Measurements from ENCODE around the gene ATP6V0C.

Gene ATP6V0C

DNA sequence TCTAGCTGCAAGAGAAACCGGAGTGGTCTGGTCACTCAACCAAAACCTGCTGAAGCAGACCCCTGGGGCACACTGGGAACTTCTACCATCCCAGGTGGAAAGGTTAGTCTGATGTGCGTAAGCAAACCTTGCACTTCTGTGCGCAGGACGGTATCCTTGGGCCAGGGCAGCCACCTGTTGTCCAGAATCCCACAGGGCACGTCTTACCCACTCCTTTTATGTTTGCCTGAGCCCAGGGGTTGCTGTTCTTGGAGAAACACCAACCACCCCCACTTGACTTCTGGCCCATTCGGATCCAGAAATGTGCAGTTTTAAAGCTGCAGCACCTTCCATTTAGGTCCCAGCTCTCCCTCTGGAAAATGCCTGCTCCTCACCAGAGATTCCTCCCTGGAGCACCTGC, 20.1 kb upstream of the ATP6V0C start:
- no peak for DNase-seq

DNA sequence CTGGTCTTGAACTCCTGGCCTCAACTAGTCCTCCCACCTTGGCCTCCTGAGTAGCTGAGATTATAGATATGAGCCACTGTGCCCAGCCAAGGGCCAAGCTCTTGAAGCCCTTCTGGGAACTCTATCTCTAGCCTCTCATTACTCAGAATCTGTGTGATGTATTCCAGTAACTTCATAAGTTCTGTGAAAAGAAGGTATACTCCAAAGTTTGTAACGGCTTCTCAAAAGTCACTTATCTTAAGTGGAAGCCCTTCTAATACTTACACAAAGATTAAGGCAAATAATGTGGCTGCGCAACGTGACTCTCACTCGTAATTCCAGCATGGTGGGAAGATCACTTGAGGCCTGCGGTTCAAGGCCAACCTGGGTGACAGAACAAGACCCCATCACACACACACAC, 19.1 kb upstream of the ATP6V0C start:
- no peak for DNase-seq

DNA sequence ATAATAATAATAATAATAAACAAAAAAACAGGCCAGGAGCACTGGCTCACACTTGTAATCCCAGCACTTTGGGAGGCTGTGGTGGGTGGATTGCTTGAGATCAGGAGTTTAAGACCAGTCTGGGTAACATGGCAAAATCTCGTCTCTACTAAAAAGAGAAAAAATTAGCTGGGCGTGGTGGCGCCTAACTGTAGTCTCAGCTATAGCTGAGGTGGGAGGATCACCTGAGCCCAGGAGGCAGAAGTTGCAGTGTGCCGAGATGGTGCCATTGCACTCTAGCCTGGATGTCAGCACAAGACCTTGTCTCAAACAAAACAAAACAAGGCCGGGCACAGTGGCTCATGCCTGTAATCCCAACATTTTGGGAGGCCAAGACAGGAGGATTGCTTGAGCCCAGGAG, 18.7 kb upstream of the ATP6V0C start:
- DNase-seq = no peak

DNA sequence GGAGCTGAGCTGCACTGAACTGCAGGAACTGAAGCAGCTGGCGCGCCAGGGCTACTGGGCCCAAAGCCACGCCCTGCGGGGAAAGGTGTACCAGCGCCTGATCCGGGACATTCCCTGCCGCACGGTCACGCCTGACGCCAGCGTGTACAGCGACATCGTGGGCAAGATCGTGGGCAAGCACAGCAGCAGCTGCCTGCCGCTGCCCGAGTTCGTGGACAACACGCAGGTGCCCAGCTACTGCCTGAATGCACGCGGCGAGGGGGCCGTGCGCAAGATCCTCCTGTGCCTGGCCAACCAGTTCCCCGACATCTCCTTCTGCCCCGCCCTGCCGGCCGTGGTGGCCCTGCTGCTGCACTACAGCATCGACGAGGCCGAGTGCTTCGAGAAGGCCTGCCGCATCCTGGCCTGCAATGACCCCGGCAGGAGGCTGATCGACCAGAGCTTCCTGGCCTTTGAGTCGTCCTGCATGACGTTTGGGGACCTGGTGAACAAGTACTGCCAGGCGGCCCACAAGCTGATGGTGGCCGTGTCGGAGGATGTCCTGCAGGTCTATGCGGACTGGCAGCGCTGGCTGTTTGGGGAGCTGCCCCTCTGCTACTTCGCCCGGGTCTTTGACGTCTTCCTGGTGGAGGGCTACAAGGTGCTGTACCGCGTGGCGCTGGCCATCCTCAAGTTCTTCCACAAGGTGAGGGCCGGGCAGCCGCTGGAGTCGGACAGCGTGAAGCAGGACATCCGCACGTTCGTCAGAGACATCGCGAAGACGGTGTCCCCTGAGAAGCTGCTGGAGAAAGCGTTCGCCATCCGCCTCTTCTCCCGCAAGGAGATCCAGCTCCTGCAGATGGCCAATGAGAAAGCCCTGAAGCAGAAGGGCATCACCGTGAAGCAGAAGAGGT, 17.3 kb upstream of the ATP6V0C start:
- DNase-seq = no peak

DNA sequence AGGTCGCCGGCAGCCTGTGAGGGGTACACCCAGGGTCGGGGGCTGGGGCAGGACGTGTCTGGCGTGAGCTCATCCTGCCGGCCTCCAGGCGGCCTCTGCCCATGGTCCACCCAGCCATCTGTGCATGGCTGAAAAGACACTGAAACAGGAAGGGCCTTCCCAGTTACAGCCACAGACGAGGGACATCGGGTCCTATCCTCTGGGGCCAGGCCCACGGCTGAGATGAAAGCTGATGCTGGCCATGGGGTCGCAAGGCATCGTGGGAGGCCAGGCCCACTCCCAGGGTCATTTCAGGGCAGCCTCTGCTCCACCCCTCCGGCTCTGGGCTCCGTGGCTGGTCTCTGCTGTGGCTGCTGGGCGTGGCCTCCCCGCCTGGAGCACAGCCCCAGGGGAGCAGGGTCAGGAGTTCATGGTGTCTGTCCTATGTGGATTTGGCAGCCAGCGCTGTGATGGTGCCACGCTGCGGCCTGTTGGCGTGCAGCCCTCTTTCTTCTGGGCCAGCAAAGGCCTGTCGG, 16.6 kb upstream of the ATP6V0C start:
- no peak for DNase-seq

DNA sequence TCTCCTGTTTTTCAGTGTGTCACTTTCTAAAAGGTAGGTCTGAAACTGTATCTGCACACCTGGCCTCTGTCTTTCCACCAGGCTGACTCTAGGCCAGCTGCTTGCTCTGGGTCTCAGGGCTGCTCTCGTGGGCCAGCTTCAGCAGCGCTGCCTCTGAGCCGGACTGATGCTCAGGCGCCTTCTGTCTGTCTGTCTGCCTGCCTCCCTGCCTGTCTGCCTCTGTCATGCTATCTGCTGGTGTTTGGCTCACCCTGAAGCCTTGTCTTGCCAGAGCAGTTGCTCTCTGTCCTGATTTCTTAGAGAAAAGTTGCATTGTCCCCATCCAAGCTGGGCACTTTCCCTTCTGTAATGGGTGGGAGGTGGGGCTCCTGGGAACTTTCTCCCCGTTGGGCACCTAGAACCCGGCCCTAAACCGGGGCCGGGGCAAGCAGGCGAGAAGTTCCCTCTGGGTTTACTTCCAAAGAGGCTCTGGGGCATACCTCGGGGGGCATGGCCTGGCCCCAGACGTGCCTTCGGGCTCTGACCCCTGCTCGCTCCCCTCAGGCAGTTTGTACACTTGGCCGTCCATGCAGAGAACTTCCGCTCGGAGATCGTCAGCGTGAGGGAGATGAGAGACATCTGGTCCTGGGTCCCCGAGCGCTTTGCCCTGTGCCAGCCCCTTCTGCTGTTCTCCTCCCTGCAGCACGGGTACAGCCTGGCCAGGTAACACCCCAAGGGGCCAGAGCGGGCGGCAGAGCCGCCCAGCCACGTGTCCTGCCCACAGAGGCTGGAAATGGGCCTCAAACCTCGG, 15.9 kb upstream of the ATP6V0C start:
- DNase-seq = no peak

DNA sequence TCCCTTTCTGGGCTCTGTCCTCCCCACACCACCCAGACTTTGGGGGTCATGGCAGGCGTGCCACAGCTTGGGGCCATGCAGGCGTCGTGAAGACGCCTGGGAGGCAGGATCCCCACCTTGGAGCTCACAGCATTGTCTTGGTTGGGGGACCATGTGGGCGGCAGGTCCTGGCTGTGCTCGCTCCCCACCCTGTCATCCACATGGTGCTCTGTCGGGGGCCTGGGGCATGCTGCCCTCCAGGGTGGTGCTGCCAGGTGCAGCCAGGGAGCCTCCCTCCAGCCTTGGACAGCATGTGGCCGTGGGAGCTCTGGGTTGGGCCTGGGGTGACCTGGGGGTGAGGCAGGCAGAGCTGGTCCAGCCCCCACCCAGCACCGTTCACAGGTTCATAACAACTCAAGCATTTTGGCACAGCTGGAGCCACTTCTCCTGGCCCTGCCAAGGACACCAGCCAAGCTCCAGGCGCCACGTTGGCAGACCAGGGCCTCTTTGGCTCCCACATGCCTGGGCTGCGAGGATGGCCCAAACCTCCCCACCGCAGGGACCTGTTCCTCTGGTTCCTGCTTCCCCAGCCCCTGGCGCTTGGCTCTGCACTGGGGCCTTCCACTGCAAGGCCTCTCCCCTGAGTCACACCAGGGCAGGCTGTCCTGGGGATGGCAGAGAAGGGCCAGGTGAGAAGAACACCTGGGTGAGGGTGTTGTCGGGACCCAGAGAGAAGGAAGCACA, 15.1 kb upstream of the ATP6V0C start:
- DNase-seq = no peak

DNA sequence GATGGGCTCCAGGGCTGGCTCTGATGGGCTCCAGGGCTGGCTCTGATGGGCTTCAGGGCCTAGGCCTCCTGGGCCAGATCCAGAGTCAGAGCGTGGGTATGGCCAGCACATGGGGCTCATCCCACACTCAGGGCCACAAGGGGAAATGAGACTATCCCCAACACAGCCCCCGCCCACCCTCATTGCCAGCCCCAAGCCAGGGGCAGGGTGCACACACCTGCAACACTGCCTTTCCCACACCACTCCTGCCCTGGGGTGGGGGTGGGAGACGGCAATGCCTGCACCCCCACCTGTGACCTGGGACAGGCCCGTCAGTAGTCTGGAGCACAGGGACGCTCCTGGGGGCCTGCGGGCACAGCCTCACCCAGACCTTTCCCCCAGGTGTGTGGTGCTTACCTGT, 14.3 kb upstream of the ATP6V0C start:
- DNase-seq = no peak

DNA sequence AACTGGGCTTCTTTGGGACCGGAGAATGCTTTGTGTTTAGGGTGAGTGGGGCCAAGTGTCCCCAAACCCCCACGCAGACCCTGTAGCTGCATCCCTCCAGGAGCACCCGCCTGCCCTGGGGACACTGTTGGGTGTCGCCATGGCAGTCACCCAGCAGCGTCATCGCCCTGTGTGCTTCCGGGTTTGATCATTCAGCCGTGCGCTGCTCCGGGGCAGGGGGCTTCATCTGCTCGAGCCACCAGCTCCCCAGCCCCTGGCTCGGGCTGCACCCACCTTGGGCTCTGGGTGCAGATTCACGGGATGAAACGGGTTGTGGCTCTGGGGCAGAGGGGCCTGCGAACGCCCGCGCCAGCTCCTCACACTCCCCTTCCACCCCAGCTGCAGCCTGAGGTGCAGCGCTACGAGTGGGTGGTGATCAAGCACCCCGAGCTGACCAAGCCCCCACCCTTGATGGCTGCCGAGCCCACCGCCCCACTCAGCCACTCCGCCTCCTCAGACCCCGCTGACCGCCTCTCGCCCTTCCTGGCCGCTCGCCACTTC, 13.8 kb upstream of the ATP6V0C start:
- DNase-seq = no peak

DNA sequence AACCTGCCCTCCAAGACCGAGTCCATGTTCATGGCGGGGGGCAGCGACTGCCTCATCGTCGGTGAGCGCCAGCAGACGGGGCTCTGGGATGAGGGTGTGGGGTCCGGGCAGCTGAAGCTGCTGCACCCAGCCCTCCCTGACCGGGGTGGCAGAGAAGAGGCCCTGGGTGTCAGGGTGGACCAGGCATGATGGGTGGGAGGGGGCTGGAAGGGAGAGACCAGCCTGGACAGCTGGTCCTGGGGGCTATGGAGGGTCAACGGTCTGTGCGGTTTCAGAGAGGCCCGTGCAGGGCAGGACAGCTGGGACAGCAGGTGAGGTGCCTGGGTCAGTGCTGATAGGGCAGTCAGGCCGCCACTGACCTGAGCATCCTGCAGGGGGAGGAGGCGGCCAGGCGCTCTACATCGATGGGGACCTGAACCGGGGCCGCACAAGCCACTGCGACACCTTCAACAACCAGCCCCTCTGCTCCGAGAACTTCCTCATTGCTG, 13.3 kb upstream of the ATP6V0C start:
- no peak for DNase-seq

DNA sequence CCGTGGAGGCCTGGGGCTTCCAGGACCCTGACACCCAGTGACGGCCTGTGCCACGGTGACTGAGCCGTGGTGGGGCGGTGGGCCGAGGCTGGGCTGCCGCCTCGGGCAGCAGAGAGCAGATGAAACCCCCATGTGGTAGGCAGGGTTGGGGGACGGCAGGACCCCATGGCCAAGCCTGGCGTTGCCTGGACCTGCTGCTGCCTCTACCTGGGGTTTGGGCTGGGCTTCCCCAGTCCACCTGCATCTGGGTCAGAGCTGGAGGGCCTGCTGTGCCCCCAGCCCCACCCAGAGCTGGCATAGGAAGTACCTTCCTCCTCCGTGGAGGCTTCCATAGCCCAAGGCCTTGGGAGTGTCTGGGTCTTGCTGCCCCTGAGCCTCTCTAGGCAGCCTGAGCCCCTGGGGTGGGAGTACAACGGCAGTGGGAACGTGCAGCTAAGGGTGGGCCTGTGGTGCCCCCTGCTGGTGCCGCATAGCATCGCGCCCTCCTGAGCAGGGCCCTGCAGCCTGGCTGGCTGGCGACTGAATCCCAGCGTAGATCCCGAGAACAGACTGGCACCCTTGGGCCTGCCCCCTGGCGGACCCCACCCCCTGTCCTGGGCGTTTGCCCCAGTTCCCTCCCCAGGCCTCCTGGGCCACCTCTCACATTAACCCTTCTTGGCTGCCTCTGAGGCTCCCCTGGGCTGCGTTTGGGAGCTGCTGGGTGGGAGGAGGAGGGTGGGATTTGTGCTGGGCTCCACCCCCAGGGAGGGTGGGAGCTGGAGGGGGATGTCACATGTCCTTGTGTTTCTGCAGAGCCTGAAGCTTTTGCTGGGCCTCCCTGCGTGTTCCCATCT, 12.6 kb upstream of the ATP6V0C start:
- peak; percentile 51 for DNase-seq

DNA sequence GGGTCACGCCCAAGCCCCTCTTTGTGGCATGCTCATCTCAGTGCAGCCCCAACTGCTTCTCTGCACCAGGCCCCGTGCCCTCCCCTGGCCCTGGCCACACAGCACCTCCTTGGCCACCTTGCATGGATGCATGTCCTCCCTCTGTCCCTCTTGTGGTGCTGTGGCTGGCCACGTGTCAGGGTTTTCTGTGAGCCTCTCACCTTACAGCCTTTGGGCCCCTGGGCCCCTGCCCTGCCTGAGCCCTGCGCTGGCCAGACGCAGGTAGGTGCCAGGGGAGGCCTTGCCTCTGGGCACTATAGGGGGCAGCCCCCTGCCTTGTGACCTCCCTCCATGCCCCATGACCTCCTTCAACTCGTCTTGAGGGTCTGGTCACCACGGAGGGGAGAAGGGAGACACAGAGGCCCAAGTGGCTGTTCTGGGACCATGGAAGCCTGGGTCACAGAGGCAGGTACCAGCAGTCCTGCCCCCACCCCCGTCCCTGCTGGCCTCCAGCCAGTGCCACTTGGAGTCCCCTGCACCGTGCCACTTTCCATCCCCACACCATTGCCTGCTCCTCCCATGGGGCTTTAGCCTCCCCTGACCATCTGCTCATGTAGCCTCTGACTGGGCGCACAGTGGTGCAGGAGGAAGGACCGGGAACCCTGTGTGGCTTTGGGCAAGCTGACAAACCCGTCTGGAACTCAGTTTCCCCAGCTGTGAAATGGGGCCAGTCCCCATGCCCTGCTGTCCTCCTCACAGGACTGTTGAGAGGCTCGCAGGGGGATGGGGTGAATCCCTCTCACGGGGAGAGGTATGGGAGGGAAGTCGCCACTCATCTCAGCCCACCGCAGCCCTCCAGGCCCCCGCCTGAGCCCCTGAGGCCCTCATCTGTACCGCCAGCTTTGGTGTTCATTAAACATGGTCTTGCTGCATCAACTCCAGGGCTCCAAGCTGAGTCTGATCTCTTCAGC, 11.5 kb upstream of the ATP6V0C start:
- no peak for DNase-seq

DNA sequence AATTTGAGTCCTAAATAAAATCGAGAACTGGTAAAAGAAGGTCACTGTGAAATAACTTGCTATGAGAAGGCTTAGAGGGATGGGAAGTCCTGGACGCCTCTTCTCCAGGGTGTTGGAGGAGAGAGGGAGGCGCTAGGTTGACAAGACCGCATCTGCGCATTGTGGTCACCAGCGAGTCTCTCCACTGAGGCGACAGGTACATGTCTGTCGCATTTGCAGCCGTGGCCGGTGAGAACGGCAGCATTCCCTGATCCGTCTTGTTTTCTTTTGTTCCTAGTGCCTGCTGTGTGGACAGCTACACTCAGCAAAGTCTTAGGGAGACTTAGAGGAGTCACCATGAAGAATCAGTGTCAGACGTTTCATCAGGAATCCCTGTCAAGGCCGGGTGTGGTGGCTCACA, 8.1 kb upstream of the ATP6V0C start:
- DNase-seq = no peak

DNA sequence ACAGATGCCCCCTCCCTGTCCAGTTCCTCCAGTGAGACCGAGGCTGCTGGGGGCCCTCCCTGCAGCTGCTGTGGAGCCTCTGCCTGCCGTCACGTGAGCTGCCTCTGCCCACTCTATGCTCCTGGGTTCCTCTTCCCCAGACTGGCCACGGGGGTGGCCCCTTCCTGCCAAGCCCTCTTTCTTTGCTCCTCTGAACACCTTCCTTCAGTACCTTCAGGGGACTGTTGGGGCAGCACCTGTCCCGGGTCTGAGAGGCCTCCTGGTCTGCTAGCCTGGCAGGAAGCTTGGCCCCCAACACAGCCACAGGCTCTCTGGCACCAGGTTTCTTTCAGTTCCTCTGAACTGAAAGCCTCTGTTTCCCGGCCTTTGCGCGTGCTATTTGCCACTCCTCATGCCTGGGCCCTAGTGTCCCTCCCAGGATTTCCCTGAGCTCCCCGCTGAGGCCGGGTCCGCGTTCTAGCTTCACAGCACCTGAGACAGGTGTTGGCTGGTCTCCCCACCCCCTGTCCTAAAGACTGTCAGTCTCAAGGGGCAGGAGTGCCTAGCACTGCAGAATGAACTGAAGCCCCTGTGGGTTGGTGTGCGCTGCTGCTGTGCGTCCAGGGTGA, 6.6 kb upstream of the ATP6V0C start:
- DNase-seq = no peak

DNA sequence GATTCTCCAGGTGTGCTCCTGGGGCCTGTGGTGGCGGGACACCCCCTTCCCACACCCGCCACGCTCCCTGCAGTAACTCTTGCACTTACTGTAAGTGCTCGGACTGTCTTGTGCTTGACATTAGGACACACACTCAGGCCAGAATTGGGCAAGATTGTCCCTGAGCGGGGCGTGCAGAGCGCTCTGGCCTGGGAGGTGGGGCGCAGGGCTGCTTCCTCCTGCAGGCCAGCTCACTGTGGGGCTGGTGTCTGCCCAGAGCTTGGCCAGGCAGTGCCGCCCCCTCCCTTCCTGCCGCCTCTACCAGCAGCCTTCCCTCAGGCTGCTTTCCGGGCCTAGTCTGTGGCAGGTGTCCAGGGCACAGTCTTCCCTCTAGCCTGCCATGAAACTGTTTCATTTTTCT, 6.1 kb upstream of the ATP6V0C start:
- DNase-seq = no peak

DNA sequence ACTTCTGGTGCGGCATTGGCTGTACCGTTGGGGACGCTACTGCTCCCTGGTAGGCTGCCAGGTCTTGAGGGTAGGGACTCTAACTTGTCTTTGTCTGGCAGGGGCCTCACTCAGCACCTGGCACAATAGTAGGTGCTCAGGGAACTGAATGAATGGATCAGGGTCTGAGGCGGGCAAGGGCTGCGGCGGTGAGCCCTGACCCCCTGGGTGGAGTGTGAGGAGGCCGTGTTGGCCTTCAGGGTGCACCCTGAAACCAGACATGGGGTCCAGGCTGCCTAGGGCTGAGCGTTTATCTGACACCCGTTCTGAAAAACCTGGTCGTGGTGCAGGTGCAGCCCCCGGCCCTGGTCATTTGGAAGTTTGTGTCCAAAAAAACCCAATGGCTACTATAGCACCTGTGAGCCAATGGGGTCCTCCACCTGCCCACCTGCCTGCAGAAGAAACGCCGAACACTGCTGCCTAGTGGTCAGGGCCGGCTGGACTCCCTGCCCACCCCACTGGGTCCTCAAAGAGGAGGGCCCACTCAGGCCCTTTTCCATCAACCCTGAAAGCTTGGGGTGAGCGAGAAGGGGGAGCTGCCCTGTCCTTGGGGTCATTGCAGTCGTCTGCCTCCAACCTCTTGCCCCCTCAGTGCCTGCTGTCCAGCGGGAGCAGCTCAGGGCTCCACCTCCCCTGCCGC, 4.9 kb upstream of the ATP6V0C start:
- no peak for DNase-seq

DNA sequence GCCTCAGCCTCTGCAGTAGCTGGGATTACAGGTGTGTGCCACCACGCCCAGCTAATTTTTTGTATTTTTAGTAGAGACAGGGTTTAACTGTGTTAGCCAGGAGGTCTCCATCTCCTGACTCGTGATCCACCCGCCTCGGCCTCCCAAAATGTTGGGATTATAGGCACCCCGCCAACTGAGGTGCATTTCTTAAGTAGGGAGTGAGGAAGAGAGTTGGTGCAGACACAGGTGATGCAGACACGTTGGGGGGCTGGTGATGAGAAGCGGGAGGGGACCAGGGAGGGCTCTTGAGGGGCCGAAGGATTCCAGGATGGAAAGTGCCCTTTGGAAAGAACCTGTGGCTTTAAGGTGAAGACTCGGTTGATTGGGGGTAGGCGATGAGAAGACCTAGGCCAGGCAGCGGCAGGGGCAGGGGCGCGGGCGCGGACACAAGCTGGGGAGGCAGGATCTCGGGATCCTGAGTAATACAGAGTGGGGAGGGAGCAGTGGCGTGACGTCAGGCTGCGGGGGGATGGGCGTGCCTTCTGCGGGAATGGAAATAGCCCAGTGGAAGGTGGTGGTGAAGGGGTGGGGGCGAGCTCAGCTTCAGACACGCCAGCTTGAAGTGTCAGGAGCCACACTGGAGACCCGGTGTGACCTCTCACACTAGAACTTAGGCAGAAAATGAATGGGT, 2.5 kb upstream of the ATP6V0C start:
- DNase-seq = no peak

DNA sequence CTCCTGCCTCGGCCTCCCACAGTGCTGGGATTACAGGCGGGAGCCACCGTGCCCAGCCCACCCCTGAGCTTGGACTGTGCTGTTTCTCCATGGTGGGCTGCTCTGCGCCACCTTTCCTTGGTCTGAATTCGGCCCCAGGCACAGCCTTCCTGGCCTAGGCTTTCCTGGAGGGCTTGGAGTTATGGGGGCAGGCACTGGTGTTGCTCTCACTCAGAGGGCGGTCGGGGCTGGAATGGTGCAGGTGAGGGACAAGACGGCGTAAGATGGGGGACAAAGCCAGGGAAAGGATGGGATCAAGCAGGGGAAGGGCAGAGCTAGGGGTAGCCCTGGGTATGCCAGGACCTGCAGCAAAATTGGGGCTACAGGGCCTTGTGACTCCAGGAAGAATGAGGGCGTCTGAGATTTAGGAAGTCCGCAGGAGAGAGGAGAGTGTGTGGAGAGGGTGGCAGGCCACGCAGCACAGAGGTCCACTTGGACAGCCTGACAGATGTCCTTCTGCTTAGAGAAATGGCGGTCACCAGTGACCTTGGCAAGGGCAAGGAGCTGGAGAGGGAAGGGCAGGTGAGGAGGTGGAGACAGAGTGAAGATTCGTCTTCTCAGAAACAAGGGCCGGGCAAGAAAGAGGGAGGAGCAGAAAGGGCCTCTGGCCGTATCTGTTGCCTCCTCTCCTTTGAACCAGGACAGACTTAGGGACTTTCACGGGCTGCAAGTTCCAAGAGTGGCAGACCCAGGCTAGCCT, 1.6 kb upstream of the ATP6V0C start:
- DNase-seq = no peak
